CD1c-positive myeloid dendritic cell (primary cell): ENCODE data around the gene SERPINA1.
A peak's percentile ranks its signal among the peaks of the same experiment; 100 is the strongest.

ENCODE experiments used
- DNase-seq: peaks from one replicate; pipeline ENCODE4 v3.0.0-alpha.2; 2016; ENCODE audit errors: extremely low spot score

The SERPINA1 gene

DNA sequence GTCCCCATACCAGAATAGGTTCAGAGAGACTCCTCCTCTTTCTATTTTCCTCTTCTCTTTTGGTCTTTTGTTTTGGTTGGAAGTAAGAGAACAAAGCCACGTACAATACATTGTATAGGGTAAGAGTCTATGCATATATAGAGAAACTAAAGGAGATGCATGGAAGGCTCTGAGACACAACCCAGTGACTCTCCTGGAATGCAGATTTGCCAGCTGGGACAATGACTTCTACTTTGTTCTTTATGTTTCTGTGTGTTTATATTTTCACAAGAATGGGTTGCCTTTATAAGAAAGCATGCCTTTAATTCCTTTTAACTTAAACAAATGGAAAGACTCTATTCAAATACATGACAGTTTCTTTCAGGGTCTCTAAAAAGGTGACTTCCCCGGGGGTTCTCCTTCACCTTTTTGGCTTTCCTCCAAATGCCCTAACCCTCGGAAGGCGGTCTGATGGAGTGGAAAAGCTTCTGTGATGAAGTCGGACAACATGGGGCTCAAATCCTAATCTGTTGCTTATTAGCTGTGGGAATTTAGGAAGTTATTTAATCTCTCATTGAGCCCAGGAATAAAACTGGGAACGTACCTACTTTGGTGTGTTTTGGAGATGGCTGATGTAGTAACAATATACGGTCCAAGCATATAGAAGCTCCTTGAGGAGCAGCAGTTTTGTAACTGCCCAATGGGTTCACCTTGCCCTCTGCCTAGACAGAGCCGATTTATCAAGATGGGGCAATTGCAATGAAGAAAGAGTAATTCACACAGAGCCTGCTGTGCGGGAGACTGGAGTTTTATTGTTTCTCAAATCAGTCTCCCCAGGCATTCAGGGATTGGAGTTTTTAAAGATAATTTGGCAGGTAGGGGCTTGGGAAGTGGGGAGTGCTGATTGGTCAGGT lies 9.1 kb upstream of the SERPINA1 start:
- DNase-seq: no peak

GRCh38 chr14:94396628-94397225 lies 8.3 kb upstream of the SERPINA1 start:
- DNase-seq: no peak

DNA sequence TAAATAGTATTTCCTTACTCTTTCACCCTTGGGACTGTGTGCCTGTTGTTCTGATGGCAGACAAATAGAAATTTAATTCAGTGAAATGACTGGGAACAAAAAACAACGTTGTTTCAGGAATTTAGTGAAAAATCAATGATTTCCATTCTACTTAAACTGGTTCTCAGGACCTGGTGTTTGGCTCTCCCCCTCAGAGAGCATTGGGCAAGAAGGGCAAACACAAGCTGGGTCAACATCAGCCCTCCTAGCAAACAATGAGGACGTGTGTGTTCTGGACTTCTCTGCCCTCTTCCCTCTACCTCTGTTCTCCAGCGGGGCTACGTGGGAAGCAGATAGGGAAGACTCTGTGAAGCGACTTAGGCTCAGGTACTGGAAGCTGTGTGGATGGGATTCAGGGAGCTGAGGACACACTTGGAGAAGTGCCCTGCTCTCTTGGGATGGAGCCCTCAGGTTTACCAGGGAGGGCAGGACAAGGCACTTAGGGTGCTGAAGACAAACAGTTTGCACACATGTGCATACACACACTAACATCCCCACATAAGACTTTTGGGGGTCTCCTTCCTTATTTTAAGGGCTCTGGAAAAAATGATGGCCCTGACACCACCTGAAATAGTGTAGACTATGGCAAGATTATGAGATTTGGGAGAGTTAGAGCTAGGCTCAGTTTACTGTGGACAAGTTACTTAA lies 7.6 kb upstream of the SERPINA1 start:
- DNase-seq: no peak

- peak; percentile 63 for DNase-seq
These were observed 7.0 kb upstream of the SERPINA1 start for GRCh38 chr14:94395282-94395887.

DNA sequence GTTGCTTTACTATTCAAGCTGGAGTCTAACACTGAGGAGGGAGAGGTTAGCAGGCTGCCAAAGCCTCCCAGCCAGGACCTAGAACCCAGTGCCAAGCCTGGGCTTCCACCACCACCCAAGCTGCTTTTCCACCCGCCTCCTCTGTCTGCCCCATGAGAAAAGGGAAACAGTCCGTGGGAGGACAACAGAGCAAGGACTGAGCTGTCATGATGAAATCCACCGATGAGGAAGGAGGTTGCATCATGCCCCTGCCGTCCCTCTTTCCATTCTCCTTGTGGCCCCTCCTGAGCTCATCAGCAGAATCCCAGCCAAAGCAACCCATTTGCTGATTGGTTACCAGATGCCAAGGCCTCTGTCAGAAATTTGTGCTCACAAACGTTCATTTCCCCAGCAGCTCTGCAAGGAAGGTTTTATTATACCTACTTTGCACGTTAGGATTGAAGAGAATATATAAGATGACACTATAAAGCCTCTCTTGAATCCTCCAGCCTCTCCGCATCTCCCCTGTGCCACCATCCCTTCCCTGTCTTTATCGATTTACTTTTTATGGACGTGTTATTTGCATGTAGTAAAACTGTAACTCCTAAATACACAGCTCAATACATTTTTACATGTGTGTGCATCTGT lies 6.3 kb upstream of the SERPINA1 start:
- DNase-seq: peak; percentile 94

DNA sequence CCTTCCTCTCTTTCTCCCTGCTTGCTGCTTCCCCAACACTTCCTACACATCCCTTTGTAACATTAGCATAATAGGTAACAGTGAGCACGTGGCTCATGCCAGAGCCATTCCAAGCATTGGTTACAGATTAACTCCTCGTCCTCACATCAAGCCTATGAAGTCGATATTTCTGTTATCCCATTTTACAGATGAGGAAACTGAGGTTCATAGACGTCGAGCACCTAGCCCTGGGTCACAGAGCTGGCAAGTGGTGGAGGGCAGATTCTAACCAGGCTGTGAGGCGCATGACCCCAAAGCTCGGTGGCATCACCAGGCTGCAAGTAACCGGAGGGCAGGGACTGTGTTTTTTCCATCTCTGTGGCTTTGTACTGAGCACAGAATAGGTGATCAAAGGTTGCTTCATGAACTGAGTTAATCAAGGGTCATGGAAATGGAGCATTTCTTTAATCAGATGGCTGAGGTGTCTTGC lies 5.7 kb upstream of the SERPINA1 start:
- DNase-seq: no peak

- peak; percentile 48 for DNase-seq
These were observed 5.1 kb upstream of the SERPINA1 start for GRCh38 chr14:94393474-94393873.

GRCh38 chr14:94392510-94392935 lies 4.1 kb upstream of the SERPINA1 start:
- DNase-seq: peak; percentile 90

- DNase-seq: no peak
These were observed 3.0 kb upstream of the SERPINA1 start for GRCh38 chr14:94391281-94391975.

- peak; percentile 70 for DNase-seq
These were observed 2.1 kb upstream of the SERPINA1 start for GRCh38 chr14:94390372-94391086.

- no peak for DNase-seq
These were observed 1.4 kb upstream of the SERPINA1 start for GRCh38 chr14:94389731-94390371.

- no peak for DNase-seq
These were observed 685 bp upstream of the SERPINA1 start for GRCh38 chr14:94389104-94389469.

GRCh38 chr14:94388027-94388383 lies 397 bp downstream of the SERPINA1 start:
- DNase-seq: no peak

- no peak for DNase-seq
These were observed 1.1 kb downstream of the SERPINA1 start for GRCh38 chr14:94387051-94388026.

DNA sequence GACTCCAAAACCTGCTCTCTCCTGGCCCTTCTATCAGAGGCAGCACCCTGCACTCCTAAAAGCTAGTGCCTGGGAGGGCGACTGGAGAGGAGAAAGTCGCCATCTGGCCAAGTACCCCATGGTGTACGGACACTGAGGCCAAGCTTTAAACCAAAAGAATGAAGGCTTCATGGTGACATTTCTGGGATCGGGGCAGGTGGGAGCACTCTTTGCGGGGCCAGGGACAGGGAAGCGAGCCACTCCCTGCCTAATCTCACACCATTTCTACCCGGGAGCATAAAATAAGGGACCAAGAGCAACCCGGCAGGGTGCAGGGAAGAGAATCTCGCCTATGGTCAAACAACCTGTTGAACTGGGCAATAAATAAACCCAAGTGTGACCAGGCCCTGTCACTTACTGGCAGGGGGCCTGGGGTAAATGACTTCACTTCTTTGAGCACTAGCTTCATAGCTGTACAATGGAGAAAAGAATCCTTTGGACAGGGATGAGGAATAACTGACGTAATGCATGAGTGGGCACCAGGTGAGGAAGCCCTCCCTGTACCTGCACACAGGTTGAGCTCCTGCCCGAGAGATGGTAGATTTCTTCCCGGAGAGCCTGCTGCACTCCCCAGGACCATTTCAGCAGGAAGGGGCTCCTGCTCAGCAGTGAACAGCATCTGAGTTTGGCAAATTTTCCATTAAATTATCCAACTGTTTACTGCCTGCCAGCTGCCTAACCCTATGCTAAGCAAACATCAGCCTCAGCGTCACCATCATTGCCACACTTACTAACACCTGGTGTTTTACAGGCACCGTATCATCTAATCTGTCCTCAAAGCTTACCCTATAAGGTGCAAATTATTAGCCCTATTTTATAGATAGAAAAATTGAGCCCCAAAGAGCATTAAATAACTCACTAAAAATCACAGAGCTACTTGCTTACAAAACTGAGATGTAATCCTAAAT lies 2.0 kb downstream of the SERPINA1 start:
- DNase-seq: no peak

DNA sequence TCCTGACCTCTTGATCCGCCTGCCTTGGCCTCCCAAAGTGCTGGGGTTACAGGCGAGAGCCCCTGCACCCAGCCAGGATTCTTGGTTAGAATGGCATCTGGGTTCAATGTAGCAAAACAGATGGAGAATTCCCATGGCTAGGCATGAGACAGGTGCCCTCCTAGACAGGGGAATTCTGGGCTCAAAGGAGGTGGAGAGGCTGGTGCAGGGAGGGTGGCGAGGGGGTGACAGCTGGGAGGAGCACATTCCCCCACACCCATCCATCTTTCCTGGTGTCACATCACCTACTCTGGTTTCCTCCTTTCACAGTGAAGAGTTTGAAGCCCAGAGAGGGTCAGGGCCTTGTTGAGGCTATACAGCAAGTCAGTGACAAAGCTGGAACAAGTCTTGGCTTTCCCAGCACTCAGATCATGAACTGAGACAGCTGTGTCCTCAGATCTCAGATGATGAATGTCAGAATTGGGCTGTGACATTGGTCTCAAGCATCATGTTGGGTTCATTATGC lies 2.8 kb downstream of the SERPINA1 start:
- no peak for DNase-seq

DNA sequence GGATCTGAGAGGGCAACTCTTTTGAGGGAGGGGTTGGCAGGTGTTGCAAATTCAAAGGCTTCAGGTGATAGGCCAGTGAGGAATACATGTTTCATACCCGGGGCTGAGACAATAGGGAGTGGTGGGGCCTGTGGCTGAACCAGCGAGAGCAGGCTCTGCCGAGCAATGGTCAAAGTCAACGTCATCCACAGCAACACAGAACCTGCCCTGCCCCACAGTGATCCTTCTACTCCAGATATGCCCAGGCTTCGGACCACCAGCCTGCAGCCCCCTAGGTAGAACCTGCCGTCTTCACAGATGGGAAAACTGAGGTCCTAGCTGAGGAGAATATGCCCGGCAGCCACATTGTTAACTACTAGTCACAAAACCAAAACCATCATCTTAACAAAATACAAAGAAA lies 4.1 kb downstream of the SERPINA1 start:
- DNase-seq: no peak
